A673 (cell line): ENCODE results near the gene MYO18A. TPM values are rescaled to one million over a fixed set of nuclear protein-coding genes. Genes with fewer than 3 reads are reported as not detected.
A peak's percentile ranks its signal among the peaks of the same experiment; 100 is the strongest.

ENCODE experiments used
- BruUV-seq: library from RNA; stranded (reverse); fragments of 400-500 nt; replicated peaks from 2 replicates; lab custom pipeline; 2021; lab: Mats Ljungman, UMichigan
- CTCF ChIA-PET: fragments of 300-600 bp; sonication (Branson Sonifier 250); formaldehyde crosslinking; loops from one replicate; lab custom pipeline; 2022; ENCODE audit warnings: antibody characterized with exemption; lab: Charles Lee
- POLR2A ChIA-PET: fragments of 300-600 bp; sonication (Branson Sonifier 250); formaldehyde crosslinking; loops from one replicate; lab custom pipeline; 2022; ENCODE audit warnings: antibody characterized with exemption; ENCODE audit not compliant: low non-redundant PET; lab: Charles Lee
- DNase-seq: peaks from one replicate; pipeline ENCODE4 v3.0.0-alpha.2; 2015; ENCODE audit warnings: low spot score
- H3K27ac ChIP-seq: fragments of 200-600 bp; sonication (generic); 2 replicates; pipeline ENCODE4 v1.5.1; 2016; ENCODE audit warnings: mixed run types, low read depth, mild to moderate bottlenecking, mixed read lengths, antibody characterized with exemption, low read length; ENCODE audit not compliant: poor library complexity, severe bottlenecking
- H3K27me3 ChIP-seq: fragments of 200-600 bp; sonication (generic); replicated peaks from 2 replicates; pipeline ENCODE4 v1.6.1; 2017; ENCODE audit warnings: mixed run types, low read depth, mild to moderate bottlenecking, mixed read lengths, antibody characterized with exemption, low read length; ENCODE audit not compliant: insufficient read depth, poor library complexity
- H3K36me3 ChIP-seq: fragments of 200-600 bp; sonication (generic); 2 replicates; pipeline ENCODE4 v1.6.1; 2016; ENCODE audit warnings: mixed run types, mild to moderate bottlenecking, mixed read lengths, antibody characterized with exemption, low read length; ENCODE audit not compliant: insufficient read depth, poor library complexity, severe bottlenecking
- H3K4me1 ChIP-seq: fragments of 200-600 bp; sonication (generic); 2 replicates; pipeline ENCODE4 v1.6.1; 2017; ENCODE audit warnings: mixed run types, mild to moderate bottlenecking, mixed read lengths, antibody characterized with exemption, low read length; ENCODE audit not compliant: insufficient read depth, poor library complexity, severe bottlenecking
- H3K4me3 ChIP-seq: fragments of 200-600 bp; sonication (generic); 2 replicates; pipeline ENCODE4 v1.5.1; 2016; ENCODE audit warnings: low read depth, mixed run types, mild to moderate bottlenecking, mixed read lengths, low read length; ENCODE audit not compliant: poor library complexity, severe bottlenecking
- H3K9me3 ChIP-seq: fragments of 200-600 bp; sonication (generic); 2 replicates; pipeline ENCODE4 v1.6.1; 2016; ENCODE audit warnings: mixed run types, low read depth, mild to moderate bottlenecking, mixed read lengths, antibody characterized with exemption, low read length; ENCODE audit not compliant: poor library complexity, severe bottlenecking
- CTCF ChIP-seq: fragments of 300-800, 200-600 bp; sonication (generic); conservative IDR thresholded peaks from 2 replicates; pipeline ENCODE4 v1.5.1; 2017; ENCODE audit warnings: low read depth, mild to moderate bottlenecking, antibody characterized with exemption, low read length, moderate library complexity, mixed read lengths
- EZH2 ChIP-seq: fragments of 200-600 bp; sonication (generic); IDR thresholded peaks from 2 replicates; pipeline ENCODE4 v1.6.1; 2017; ENCODE audit warnings: borderline replicate concordance, low read depth, mild to moderate bottlenecking, mixed read lengths, antibody characterized with exemption, low read length; ENCODE audit not compliant: poor library complexity, severe bottlenecking
- intact Hi-C: fragments of 100-400 bp; cut with micrococcal nuclease; formaldehyde crosslinking; loops from one replicate; pipeline ENCODE4 v1.10.0; 2022; ENCODE audit not compliant: unreplicated experiment
- total RNA-seq: library from RNA; stranded (reverse); gene quantifications from 2 replicates; pipeline ENCODE4 v1.2.3, GENCODE V29; 2021

MYO18A gene
- total RNA-seq, 1 experiment from 2014 or later: 26.6 TPM

DNA sequence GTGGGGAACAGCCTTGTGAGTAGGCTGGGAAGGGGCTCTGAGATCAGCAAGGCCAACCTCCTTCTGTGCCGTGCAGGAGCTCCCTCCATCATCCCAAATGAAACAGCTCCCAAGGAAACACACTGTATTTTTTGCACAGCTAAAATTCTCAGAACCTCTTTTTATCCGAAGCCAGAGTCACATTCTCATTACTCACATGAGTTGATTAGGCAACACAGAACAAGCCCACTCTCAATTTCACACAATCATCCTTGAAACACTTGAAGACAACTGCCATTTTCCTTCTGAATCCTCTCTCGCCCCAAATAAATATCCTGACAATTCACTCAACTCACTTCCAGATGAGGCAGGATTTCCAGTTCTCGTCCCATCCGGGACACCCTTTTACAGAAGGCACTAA, 66.1 kb downstream of the MYO18A start:
- DNase-seq: no peak
- H3K27me3 ChIP-seq: no peaks in the 10 kb centered on the region
- TF ChIP-seq CTCF (no peak), EZH2 (no peak)
- peaks cover 36% of the 10 kb centered on the region for H3K4me1 ChIP-seq
- no peaks in the 10 kb centered on the region for H3K9me3 ChIP-seq
- BruUV-seq: no TSS peak
- no peaks in the 10 kb centered on the region for H3K36me3 ChIP-seq
- no peak overlapping the region for H3K27ac ChIP-seq
- POLR2A ChIA-PET: no interaction called here
- no peak overlapping the region for H3K4me3 ChIP-seq
- CTCF ChIA-PET: interaction anchor here (0.6 to 11.8 kb wide), 5 partner anchors 10 to 387 kb away, joined by 3 to 309 read pairs (median 3); no protein-coding TSS in a partner anchor
- intact Hi-C loops: loop anchor here (5.0 kb wide), 1 partner anchor 72 kb away; the partner anchor contains the start of gene PIPOX

- Histone ChIP-seq H3K4me1 (peaks cover 36% of the 10 kb centered on the region), H3K27me3 (no peaks in the 10 kb centered on the region), H3K27ac (peak overlapping the region; percentile 58), H3K36me3 (no peaks in the 10 kb centered on the region), H3K9me3 (no peaks in the 10 kb centered on the region), H3K4me3 (no peak overlapping the region)
- ChIA-PET CTCF (interaction anchor here (0.8 to 11.8 kb wide), 4 partner anchors 11 to 386 kb away, joined by 3 to 309 read pairs (median 6); no protein-coding TSS in a partner anchor), POLR2A (no interaction called here)
- BruUV-seq: no TSS peak
- TF ChIP-seq CTCF (peak; percentile 34; the same call in 1 of the 2 replicates), EZH2 (no peak)
- intact Hi-C loops: loop anchor here (5.0 kb wide), 1 partner anchor 71 kb away; the partner anchor contains the start of gene PIPOX
- peak; percentile 56 for DNase-seq
Measured at GRCh38 chr17:29113334-29113733, 66.9 kb downstream of the MYO18A start.

GRCh38 chr17:29112771-29113295, 67.4 kb downstream of the MYO18A start:
- intact Hi-C loops: loop anchor here (1.0 to 5.0 kb wide), 2 partner anchors 71 to 148 kb away; partner anchors contain the start of gene PIPOX
- CTCF ChIA-PET: interaction anchor here (0.5 to 11.8 kb wide), 12 partner anchors 11 to 386 kb away, joined by 3 to 309 read pairs (median 4); partner anchors contain the start of gene PHF12
- H3K4me3 ChIP-seq: no peak overlapping the region
- POLR2A ChIA-PET: no interaction called here
- H3K4me1 ChIP-seq: peaks cover 36% of the 10 kb centered on the region
- H3K36me3 ChIP-seq: no peaks in the 10 kb centered on the region
- no peak for DNase-seq
- H3K27ac ChIP-seq: peak overlapping the region; percentile 58
- BruUV-seq: no TSS peak
- H3K9me3 ChIP-seq: no peaks in the 10 kb centered on the region
- TF ChIP-seq CTCF (no peak), EZH2 (no peak)
- no peaks in the 10 kb centered on the region for H3K27me3 ChIP-seq
